ENCODE results near the gene FFAR4. TPM values are rescaled to one million over a fixed set of nuclear protein-coding genes. Genes with fewer than 3 reads are reported as not detected.
A peak's percentile ranks its signal among the peaks of the same experiment; 100 is the strongest.

FFAR4 gene
- total RNA-seq, 6 experiments from 2014 or later, result 0.07 to 0.27 (median 0.19) TPM

- DNase-seq (no peak), ATAC-seq (no peak)
- Histone ChIP-seq H3K4me3 (no peak overlapping the region), H3K27me3 (no peaks in the 10 kb centered on the region), H3K36me3 (no peaks in the 10 kb centered on the region), H3K4me1 (peaks cover 0 to 6% (median 0%) of the 10 kb centered on the region in 4 donors), H3K9me3 (no peaks in the 10 kb centered on the region), H3K27ac (no peak overlapping the region)
- WGBS (ENCODE audit: insufficient coverage, low coverage, low lambda C conversion rate, missing lambda C conversion rate), result 80% methylated on average over 4 of the region's 4 CpGs
- TF ChIP-seq POLR2A (IDR thresholded peaks at IDR 0.05), result no peak
- TF ChIP-seq, protein P1, sequence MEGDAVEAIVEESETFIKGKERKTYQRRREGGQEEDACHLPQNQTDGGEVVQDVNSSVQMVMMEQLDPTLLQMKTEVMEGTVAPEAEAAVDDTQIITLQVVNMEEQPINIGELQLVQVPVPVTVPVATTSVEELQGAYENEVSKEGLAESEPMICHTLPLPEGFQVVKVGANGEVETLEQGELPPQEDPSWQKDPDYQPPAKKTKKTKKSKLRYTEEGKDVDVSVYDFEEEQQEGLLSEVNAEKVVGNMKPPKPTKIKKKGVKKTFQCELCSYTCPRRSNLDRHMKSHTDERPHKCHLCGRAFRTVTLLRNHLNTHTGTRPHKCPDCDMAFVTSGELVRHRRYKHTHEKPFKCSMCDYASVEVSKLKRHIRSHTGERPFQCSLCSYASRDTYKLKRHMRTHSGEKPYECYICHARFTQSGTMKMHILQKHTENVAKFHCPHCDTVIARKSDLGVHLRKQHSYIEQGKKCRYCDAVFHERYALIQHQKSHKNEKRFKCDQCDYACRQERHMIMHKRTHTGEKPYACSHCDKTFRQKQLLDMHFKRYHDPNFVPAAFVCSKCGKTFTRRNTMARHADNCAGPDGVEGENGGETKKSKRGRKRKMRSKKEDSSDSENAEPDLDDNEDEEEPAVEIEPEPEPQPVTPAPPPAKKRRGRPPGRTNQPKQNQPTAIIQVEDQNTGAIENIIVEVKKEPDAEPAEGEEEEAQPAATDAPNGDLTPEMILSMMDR (IDR thresholded peaks at IDR 0.05), result no peak
- intact Hi-C loops (cut with DNase I), result loop anchor here in 1 of 2 donors (10.0 kb wide), 1 partner anchor 134 kb away; no protein-coding TSS in a partner anchor
Observed at GRCh38 chr10:93550606-93551005, 15.9 kb upstream of the FFAR4 start.

GRCh38 chr10:93552780-93553179 is 13.7 kb upstream of the FFAR4 start:
- intact Hi-C loops (cut with DNase I), result loop anchor here in 1 of 2 donors (10.0 kb wide), 1 partner anchor 132 kb away; no protein-coding TSS in a partner anchor
- no peaks in the 10 kb centered on the region for H3K27me3 ChIP-seq
- no peak overlapping the region for H3K4me3 ChIP-seq
- H3K4me1 ChIP-seq, result peaks cover 0 to 6% (median 0%) of the 10 kb centered on the region in 4 donors
- H3K27ac ChIP-seq, result no peak overlapping the region
- H3K9me3 ChIP-seq, result no peaks in the 10 kb centered on the region
- 92% methylated on average over 3 of the region's 3 CpGs for WGBS (ENCODE audit: insufficient coverage, low coverage, low lambda C conversion rate, missing lambda C conversion rate)
- H3K36me3 ChIP-seq, result no peaks in the 10 kb centered on the region
- no peak for DNase-seq
- ATAC-seq, result no peak
- no peak for TF ChIP-seq POLR2A (IDR thresholded peaks at IDR 0.05)
- TF ChIP-seq, protein P1 (IDR thresholded peaks at IDR 0.05), result no peak

DNA sequence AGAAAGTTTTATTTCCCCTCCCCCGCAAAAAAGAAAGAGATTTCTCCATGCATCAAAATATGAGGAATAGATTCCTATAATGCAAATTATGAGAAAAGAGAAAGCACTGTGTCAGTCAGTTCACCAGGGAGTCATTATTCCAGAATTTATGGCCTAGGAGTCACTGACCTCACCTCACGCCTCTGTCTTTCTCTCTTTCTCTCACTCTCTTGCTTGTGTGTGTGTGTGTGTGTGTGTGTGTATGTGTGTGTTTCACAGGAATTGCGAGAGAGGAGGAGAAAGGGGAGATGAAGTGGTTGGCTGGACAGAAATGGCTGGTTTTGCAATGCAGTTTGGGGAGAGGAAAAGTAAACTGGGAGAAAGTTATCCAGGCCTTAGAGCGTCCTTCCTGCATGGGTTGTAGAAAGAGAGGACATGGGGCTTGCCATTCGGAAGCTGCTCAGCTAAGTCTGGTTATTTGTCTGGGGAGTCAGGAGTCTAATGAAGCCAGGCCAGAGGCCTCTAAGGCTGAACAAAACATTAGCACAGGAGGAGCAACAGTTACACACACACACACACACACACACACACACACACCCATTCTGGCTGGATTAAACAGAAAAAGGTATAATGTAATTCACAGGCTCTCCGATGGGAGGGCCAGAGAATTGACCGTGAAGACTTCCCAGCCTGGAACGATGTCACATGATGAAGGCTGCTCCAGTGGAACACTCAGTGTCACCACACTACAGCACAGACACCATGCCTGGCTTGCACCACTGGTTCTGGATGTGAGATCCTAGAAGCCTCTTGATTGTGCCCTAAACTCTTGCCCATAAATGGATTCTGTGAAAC is 12.8 kb upstream of the FFAR4 start:
- Histone ChIP-seq H3K27me3 (no peaks in the 10 kb centered on the region), H3K4me1 (peaks cover 0 to 6% (median 0%) of the 10 kb centered on the region in 4 donors), H3K9me3 (no peaks in the 10 kb centered on the region), H3K36me3 (no peaks in the 10 kb centered on the region), H3K27ac (no peak overlapping the region), H3K4me3 (no peak overlapping the region)
- no peak for TF ChIP-seq POLR2A (IDR thresholded peaks at IDR 0.05)
- no peak for DNase-seq
- 66% methylated on average over 6 of the region's 8 CpGs for WGBS (ENCODE audit: insufficient coverage, low coverage, low lambda C conversion rate, missing lambda C conversion rate)
- ATAC-seq, result peak; percentile 10 to 75 (median 18)
- intact Hi-C loops (cut with DNase I), result loop anchor here in 1 of 2 donors (10.0 kb wide), 1 partner anchor 131 kb away; no protein-coding TSS in a partner anchor

DNA sequence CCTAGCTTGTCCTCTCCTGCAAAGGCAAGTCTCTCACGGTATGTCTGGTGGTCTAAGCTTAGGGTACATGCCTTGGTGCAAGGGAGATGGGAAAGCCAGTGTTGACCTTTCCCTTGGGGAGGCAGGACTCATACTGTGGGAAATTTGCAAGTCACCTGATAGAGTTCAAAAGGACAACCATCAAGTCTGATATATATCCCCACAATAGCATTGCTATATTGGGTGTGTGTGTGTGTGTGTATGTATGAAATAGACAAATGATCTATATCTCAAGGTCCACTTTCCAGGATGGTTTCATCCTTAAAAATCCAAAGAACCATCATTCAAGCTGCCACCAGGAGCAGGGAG is 12.2 kb upstream of the FFAR4 start:
- H3K27me3 ChIP-seq, result no peaks in the 10 kb centered on the region
- intact Hi-C loops (cut with DNase I), result loop anchor here in 1 of 2 donors (10.0 kb wide), 1 partner anchor 131 kb away; no protein-coding TSS in a partner anchor
- no peak overlapping the region for H3K4me3 ChIP-seq
- no peaks in the 10 kb centered on the region for H3K36me3 ChIP-seq
- H3K27ac ChIP-seq, result no peak overlapping the region
- 60% methylated on average over 1 of the region's 1 CpG for WGBS (ENCODE audit: insufficient coverage, low coverage, low lambda C conversion rate, missing lambda C conversion rate)
- H3K9me3 ChIP-seq, result no peaks in the 10 kb centered on the region
- peaks cover 0 to 6% (median 0%) of the 10 kb centered on the region in 4 donors for H3K4me1 ChIP-seq
- DNase-seq (no peak), ATAC-seq (no peak)
- TF ChIP-seq, protein P1 (IDR thresholded peaks at IDR 0.05), result no peak
- TF ChIP-seq POLR2A (IDR thresholded peaks at IDR 0.05), result no peak
